Stomach (tissue), 4 donors: ENCODE results near the gene TOX4.

Experiments used
- CTCF ChIP-seq, 7 experiments: fragments of 450-650 bp in 4 of 7; fragments of 200-600 bp in 3 of 7; sonication (generic) in 3 of 7; IDR thresholded peaks; one replicate each; pipeline ENCODE4 v1.5.1; 2016 to 2019; ENCODE audit warnings: antibody characterized with exemption in 7 of 7, control low read depth in 2 of 7, mild to moderate bottlenecking in 1 of 7
- EP300 ChIP-seq: sonication (generic); formaldehyde crosslinking; IDR thresholded peaks from one replicate; pipeline ENCODE4 v1.6.1; 2017; ENCODE audit warnings: antibody characterized with exemption
- POLR2AphosphoS5 ChIP-seq, 3 donors: sonication (generic); formaldehyde crosslinking; IDR thresholded peaks; one replicate each; pipeline ENCODE4 v1.6.1; 2016; ENCODE audit warnings: antibody characterized with exemption in 3 of 3

DNA sequence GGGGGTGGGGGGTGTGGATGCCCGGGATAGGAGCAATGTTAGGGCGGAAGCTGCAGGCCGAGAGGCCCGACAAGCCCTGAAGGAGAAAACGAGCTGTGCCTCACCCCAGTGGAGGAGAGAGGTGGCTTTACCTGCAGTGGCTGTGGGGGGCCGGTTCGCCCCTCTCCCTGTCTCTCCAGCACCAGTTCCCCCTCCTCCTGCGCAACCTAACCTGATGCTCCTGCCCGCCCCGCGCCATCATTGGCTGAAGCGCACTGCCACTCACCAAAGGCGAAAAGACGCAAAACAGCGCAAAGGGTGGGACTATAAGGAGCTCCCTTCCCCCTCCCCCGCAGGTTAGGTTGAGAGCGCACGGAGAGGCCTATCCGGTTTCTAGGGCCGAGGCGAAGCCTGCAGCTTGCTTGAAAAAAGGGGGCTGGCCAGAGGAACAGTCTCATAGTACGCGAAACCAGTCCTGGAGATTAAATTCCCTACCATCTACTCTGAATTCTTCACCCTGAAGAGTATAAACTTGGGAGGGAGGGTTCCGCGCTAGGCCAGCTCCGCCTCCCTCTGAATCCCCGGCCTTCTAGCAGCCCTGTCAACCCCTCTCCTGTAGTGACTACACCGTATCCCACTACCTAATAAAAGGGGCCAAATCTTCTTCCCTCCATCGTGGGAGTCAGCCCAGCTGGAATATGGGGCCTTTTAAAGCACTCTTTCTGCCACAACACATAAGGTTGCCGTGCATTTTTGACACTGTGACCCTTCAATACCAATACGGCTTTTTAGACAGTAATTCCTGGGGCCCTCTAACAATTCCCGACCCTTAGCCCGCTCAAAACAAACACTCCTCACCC, 39.7 kb upstream of the TOX4 start:
- TF ChIP-seq POLR2AphosphoS5 (IDR thresholded peaks at IDR 0.05) (peak; percentile 61 to 97 (median 88)), CTCF (IDR thresholded peaks at IDR 0.05) (peak in 1 of 7 experiments; percentile 6), EP300 (no peak)
